GM18505 (cell line): ENCODE results near the gene TMEM151A.
"Not testable (repeated sequence)": the region's sequence is repeated elsewhere in the genome, so short reads cannot be mapped to it uniquely, and the experiment has no call there.

ENCODE experiments used
- ATAC-seq: cut with Tn5 transposase; IDR thresholded peaks from one replicate; pipeline ENCODE4 v1.9.1; 2021; ENCODE audit not compliant: unreplicated experiment
- POLR2A ChIP-seq: IDR thresholded peaks from 4 replicates; pipeline ENCODE4 v1.6.1; 2011; ENCODE audit warnings: borderline replicate concordance; ENCODE audit not compliant: insufficient read depth, insufficient read length; ENCODE audit errors: extremely low read depth

Gene TMEM151A

GRCh38 chr11:66313321-66314185 is 21.9 kb downstream of the TMEM151A start:
- ATAC-seq = no peak
- no peak for TF ChIP-seq POLR2A

DNA sequence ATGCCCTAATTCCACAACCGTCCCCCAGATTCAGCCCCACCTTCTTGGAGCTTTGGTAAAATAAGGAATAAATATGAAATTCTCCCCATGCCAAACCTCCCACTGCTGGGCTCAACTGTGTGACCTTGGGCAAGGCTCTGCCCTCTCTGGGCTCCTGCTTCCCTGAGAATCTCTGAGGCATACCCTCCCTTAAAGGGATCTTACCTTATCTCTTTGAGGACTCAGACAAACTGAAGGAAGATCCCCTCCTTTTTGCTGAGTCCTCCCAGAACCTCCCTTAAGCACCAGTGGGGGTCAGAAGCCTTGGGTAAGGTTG is 22.4 kb downstream of the TMEM151A start:
- TF ChIP-seq POLR2A = no peak
- ATAC-seq = no peak

GRCh38 chr11:66314561-66315497 is 23.1 kb downstream of the TMEM151A start:
- TF ChIP-seq POLR2A = no peak
- ATAC-seq = no peak

GRCh38 chr11:66315498-66315885 is 23.8 kb downstream of the TMEM151A start:
- ATAC-seq = no peak
- no peak for TF ChIP-seq POLR2A

DNA sequence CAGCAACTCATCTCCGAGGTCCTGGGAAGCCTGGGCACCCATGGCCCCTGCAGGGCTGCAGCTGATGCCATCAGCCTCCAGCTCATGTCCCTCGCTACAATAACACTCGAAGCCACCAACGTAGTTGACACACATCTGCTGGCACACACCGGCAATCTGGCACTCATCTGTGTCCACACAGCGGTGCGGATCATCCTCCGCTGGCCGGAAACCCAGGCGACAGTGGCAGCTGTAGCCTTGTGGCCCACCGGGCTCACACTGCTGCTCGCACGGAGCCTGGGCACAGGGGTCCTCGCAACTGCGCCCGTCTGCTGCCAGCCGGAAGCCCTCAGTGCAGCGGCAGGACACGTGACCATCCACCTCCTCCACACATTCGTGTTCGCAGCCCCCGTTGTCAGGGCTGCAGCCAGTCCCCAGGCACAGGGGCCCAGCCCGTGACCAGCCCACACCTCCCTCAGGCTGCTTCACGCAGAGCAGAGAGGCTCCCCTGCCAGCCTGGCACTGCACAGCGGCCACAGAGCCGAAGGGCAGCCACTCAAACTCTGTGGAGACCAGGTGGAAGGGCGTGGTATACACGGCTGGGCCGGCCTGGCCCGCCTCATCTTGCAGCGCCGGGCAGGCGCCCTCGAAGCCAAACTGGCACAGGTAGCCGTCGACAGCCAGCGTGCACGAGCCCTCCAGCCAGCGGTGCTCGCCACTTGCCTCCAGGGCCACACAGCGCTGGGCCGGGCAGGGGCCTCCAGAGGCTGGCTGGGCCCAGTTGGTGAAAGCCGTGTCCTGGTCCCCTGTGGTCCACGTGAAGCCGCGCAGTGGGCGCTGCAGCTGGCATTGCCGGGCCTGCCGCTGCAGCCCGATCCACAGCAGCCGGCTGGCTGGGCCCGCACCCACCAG is 24.5 kb downstream of the TMEM151A start:
- TF ChIP-seq POLR2A = no peak
- ATAC-seq = no peak

- ATAC-seq = no peak
- no peak for TF ChIP-seq POLR2A
These were observed 25.2 kb downstream of the TMEM151A start, which contains the start of gene CD248 for GRCh38 chr11:66316849-66317251. Gene CD248, minus strand, starts transcription at chr11:66317044. Its CDS starts 17 bp downstream, at chr11:66317027.

GRCh38 chr11:66317322-66317722 is 25.6 kb downstream of the TMEM151A start:
- no peak for ATAC-seq
- TF ChIP-seq POLR2A = no peak

DNA sequence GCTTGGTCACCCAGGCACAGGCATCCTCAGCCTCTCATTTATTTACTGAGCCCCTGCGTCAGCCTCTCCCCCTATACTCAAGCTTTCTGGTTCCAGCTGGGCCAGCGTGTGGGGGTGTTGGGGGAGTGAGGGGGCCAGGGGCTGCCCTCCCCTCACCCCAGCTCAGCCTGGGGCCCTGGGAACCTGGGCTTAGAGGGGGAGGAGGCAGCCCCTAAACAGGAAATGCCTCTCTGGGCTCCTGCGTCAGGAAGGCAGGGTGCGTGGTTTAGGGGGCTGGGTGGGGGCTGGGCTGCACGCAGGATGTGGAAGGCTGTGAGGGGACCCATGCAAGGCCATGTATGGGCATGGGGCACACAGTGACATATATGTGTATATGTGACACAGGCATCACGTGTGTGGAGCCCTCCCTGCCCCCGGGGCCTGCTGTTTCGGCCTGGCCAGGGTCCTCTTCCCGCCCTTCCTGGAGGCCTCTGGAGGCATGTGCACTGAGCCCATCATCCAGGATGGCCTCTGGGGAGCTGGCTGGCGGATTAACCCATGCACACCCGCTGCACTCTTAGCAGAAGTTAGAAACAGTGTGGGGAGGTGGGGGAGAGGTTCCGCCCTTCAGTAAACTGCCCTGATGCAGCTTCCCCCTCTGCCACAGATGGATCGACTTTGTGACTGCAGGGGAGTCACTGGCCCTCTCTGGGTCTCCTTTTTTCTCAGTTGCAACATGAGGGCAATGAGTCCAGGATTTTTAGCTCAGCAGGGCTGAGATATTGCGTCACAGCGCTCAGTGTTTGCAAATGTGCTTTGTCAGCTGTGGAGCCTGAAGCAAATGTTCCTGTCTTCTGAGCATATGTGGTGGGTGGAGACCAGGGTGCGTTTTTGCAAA is 26.3 kb downstream of the TMEM151A start:
- no peak for ATAC-seq
- no peak for TF ChIP-seq POLR2A

DNA sequence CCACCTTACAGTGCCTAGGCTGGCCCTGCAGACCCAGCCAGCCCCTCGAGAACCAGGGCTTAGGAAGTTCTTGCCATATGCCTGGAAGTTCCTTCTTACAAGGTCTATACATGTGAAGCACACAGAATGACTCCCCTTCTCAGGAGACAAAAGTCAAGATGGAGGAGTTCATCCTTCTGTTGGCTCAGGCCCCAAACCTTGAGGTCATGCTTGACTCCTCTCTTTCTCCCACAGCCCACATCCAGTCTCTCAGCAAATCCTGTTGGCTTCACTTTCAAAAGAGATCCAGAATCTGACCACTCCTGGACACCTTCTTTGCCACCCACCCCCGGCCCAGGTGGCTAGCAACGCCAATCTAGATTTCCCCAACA is 26.9 kb downstream of the TMEM151A start:
- no peak for ATAC-seq
- TF ChIP-seq POLR2A = no peak

DNA sequence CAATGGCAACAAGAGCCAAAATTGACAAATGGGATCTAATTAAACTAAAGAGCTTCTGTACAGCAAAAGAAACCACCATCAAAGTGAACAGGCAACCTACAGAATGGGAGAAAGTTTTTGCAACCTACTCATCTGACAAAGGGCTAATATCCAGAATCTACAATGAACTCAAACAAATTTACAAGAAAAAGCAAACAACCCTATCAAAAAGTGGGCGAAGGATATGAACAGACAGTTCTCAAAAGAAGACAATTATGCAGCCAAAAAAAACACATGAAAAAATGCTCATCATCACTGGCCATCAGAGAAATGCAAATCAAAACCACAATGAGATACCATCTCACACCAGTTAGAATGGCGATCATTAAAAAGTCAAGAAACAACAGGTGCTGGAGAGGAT is 28.6 kb downstream of the TMEM151A start:
- not testable (repeated sequence) for ATAC-seq

DNA sequence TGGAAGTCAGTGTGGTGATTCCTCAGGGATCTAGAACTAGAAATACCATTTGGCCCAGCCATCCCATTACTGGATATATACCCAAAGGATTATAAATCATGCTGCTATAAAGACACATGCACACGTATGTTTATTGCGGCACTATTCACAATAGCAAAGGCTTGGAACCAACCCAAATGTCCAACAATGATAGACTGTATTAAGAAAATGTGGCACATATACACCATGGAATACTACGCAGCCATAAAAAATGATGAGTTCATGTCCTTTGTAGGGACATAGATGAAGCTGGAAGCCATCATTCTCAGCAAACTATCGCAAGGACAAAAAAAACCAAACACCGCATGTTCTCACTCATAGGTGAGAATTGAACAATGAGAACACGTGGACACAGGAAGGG is 29.1 kb downstream of the TMEM151A start:
- ATAC-seq = not testable (repeated sequence)

- no peak for TF ChIP-seq POLR2A
- no peak for ATAC-seq
These were observed 29.9 kb downstream of the TMEM151A start for GRCh38 chr11:66321606-66322005.

- TF ChIP-seq POLR2A = no peak
- no peak for ATAC-seq
These were observed 31.2 kb downstream of the TMEM151A start for GRCh38 chr11:66322732-66323427.
